Stomach (tissue), 19 donors: Measurements from ENCODE around the gene EGFL7. TPM values are rescaled to one million over a fixed set of nuclear protein-coding genes. Genes with fewer than 3 reads are reported as not detected.

Source experiments
- DNase-seq, 2 donors: peaks; one replicate each; pipeline versions ENCODE4 v3.0.0 to v3.0.0-alpha.2; 2013 to 2019
- H3K27ac ChIP-seq, 5 donors: fragments of 200-600 bp in 4 of 5; sonication (generic) in 4 of 5; one replicate each; pipeline ENCODE4 v1.5.1; 2013 to 2019; ENCODE audit warnings: mild to moderate bottlenecking in 1 of 5, moderate library complexity in 1 of 5
- H3K27me3 ChIP-seq, 3 donors: fragments of 200-600 bp; sonication (generic); one replicate each; pipeline ENCODE4 v1.5.1; 2017 to 2019; ENCODE audit warnings: mixed run types in 1 of 3
- H3K36me3 ChIP-seq, 4 donors: fragments of 200-600 bp; sonication (generic); 1 replicate in 3 of 4; 2 replicates in 1 of 4; pipeline ENCODE4 v1.5.1; 2016 to 2019
- H3K4me1 ChIP-seq, 4 donors: fragments of 200-600 bp; sonication (generic); one replicate each; pipeline ENCODE4 v1.5.1; 2016 to 2019
- H3K4me3 ChIP-seq, 4 donors: fragments of 200-600 bp; sonication (generic) in 3 of 4; one replicate each; pipeline ENCODE4 v1.5.1; 2016 to 2019; ENCODE audit warnings: mild to moderate bottlenecking in 1 of 4
- H3K9me3 ChIP-seq, 4 donors: fragments of 200-600 bp; sonication (generic); one replicate each; pipeline ENCODE4 v1.5.1; 2016 to 2019
- CTCF ChIP-seq, 7 experiments: fragments of 450-650 bp in 4 of 7; fragments of 200-600 bp in 3 of 7; sonication (generic) in 3 of 7; IDR thresholded peaks; one replicate each; pipeline ENCODE4 v1.5.1; 2016 to 2019; ENCODE audit warnings: antibody characterized with exemption in 7 of 7, control low read depth in 2 of 7, mild to moderate bottlenecking in 1 of 7
- EP300 ChIP-seq: sonication (generic); formaldehyde crosslinking; IDR thresholded peaks from one replicate; pipeline ENCODE4 v1.6.1; 2017; ENCODE audit warnings: antibody characterized with exemption
- POLR2A ChIP-seq, 4 donors: fragments of 450-650 bp; IDR thresholded peaks; one replicate each; pipeline ENCODE4 v1.6.1; 2016; ENCODE audit warnings: antibody characterized with exemption in 4 of 4, control low read depth in 2 of 4, mild to moderate bottlenecking in 1 of 4, moderate library complexity in 1 of 4
- POLR2AphosphoS5 ChIP-seq, 3 donors: sonication (generic); formaldehyde crosslinking; IDR thresholded peaks; one replicate each; pipeline ENCODE4 v1.6.1; 2016; ENCODE audit warnings: antibody characterized with exemption in 3 of 3
- WGBS, 5 donors: extraction: QIAGEN DNeasy Blood & Tissue Kit in 3 of 5; methylation state at CpG; one replicate each; pipeline versions ENCODE4 v1.1.5 to v1.1.7; 2013 to 2018; 5-methylcytosine and 5-hydroxymethylcytosine counted together
- intact Hi-C: fragments of 100-400 bp; cut with DNase I; formaldehyde crosslinking; loops from one replicate; pipeline ENCODE4 v1.15.1; 2023; ENCODE audit warnings: low total_unique reads
- long read RNA-seq, 10 donors: transcript quantifications; one replicate each; lab custom pipeline, GENCODE V29; 2026
- polyA plus RNA-seq, 3 donors: library from polyadenylated mRNA; stranded (reverse); fragments of 200-250 nt; gene quantifications; one replicate each; pipeline ENCODE4 v1.2.3, GENCODE V29; 2013
- total RNA-seq, 5 donors: library from RNA; depleted of rRNA; stranded (reverse); fragments of >200 nt; gene quantifications; one replicate each; pipeline versions ENCODE4 v1.1.0 to v1.2.3, GENCODE V29; 2014 to 2016
- donor health status: healthy with polysubstance abuse.
- donor health status: Bipolar disorder and iron deficiency.
- donor health status: healthy.

EGFL7 gene
- total RNA-seq (1,000 to 10,000 TPM in 1 of 5 donors, 10 to 100 TPM in 4; 20.9 to 1,085 (median 42.0) TPM), polyA plus RNA-seq (100 to 1,000 TPM in 1 of 3 donors, 10 to 100 TPM in 2; 44.8 to 113 (median 79.2) TPM)
- long read RNA-seq, donor 1, transcript EGFL7-204 (10 exons, 1,529 nt): major isoform, 6 of 17 reads
- long read RNA-seq, donor 1, partial matches to known transcripts: 8 of 17 reads
- long read RNA-seq, donor 1, other reads (novel, unspliced or antisense): 0 of 17 reads
- long read RNA-seq, donor 2, transcript EGFL7-204 (10 exons, 1,529 nt): major isoform, 10 of 23 reads
- long read RNA-seq, donor 2, partial matches to known transcripts: 10 of 23 reads
- long read RNA-seq, donor 2, other reads (novel, unspliced or antisense): 0 of 23 reads
- long read RNA-seq, donor 3, transcript EGFL7-202 (9 exons, 1,282 nt): major isoform, 7 of 17 reads
- long read RNA-seq, donor 3, partial matches to known transcripts: 6 of 17 reads
- long read RNA-seq, donor 3, other reads (novel, unspliced or antisense): 0 of 17 reads
- long read RNA-seq, donor 4: 0 reads
- long read RNA-seq, donor 5, transcript EGFL7-202 (9 exons, 1,282 nt): major isoform, 13 of 30 reads
- long read RNA-seq, donor 5, transcript EGFL7-204 (10 exons, 1,529 nt): minor isoform, 12 of 30 reads
- long read RNA-seq, donor 5, partial matches to known transcripts: 5 of 30 reads
- long read RNA-seq, donor 5, other reads (novel, unspliced or antisense): 0 of 30 reads
- long read RNA-seq, donor 6, transcript EGFL7-204 (10 exons, 1,529 nt): major isoform, 16 of 201 reads
- long read RNA-seq, donor 6, transcript EGFL7-202 (9 exons, 1,282 nt): minor isoform, 5 of 201 reads
- long read RNA-seq, donor 6, partial matches to known transcripts: 68 of 201 reads
- long read RNA-seq, donor 6, other reads (novel, unspliced or antisense): 111 of 201 reads
- long read RNA-seq, donor 7, transcript EGFL7-204 (10 exons, 1,529 nt): major isoform, 9 of 26 reads
- long read RNA-seq, donor 7, partial matches to known transcripts: 16 of 26 reads
- long read RNA-seq, donor 7, other reads (novel, unspliced or antisense): 0 of 26 reads
- long read RNA-seq, donor 8, partial matches to known transcripts: 13 of 19 reads
- long read RNA-seq, donor 8, other reads (novel, unspliced or antisense): 0 of 19 reads
- long read RNA-seq, donor 9, partial matches to known transcripts: 0 of 6 reads
- long read RNA-seq, donor 9, other reads (novel, unspliced or antisense): 0 of 6 reads
- long read RNA-seq, donor 10, partial matches to known transcripts: 5 of 9 reads
- long read RNA-seq, donor 10, other reads (novel, unspliced or antisense): 0 of 9 reads

- DNase-seq: peak in 1 of 2 donors; percentile 82
- WGBS, 5 donors: 50 to 80% (median 62%) methylated on average over 13 to 38 of the region's 38 CpGs
- Histone ChIP-seq H3K36me3 (no peaks in the 10 kb centered on the region), H3K4me1 (peaks cover 11 to 25% (median 13%) of the 10 kb centered on the region in 4 donors), H3K9me3 (no peaks in the 10 kb centered on the region), H3K27ac (peak within 1 kb of the TSS; percentile 47 to 73 (median 67)), H3K27me3 (peaks cover 0 to 97% (median 66%) of the 10 kb centered on the region in 3 donors), H3K4me3 (peak within 1 kb of the TSS; percentile 45 to 58 (median 48))
- peak; percentile 12 to 84 (median 76) for TF ChIP-seq POLR2AphosphoS5 (IDR thresholded peaks at IDR 0.05)
- TF ChIP-seq POLR2A (IDR thresholded peaks at IDR 0.05): no peak
- intact Hi-C loops: no loop called here
Observed at GRCh38 chr9:136662656-136663581, at the start of gene EGFL7. Gene EGFL7, plus strand, starts transcription at chr9:136662916. Its CDS starts 5,367 bp downstream, at chr9:136668283.

DNA sequence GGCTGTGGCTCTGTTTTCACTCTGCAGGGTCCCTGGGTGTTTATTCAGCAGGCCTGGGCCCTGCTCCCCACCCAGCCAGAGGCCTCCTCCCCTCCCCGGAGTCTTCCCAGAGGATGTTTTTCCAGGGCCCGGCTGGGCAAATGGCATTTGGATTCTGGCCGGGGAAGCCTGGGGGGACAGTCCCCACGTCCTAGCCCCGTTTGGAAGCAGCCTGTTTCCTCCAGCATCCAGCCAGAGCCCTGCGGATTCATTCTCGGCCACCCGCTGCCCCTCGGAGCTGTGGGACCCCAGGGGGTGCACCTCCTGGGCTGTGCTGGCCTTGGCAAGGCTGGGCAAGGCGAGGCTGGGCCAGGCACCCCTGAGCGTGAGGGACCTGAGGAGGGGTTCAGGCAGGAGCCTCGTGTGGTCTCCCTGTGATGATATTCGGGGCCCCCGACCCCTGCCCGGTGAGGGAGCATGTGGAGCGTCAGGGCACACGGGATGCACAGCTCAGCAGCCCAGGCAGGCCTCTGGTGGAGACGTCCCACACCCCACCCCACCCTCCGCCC lies 48.8 kb upstream of the EGFL7 start:
- intact Hi-C loops: no loop called here
- WGBS, 5 donors: 60 to 84% (median 80%) methylated on average over 1 to 19 of the region's 19 CpGs
- H3K9me3 ChIP-seq: no peaks in the 10 kb centered on the region
- H3K27me3 ChIP-seq: no peaks in the 10 kb centered on the region
- no peak for DNase-seq
- H3K4me3 ChIP-seq: no peak overlapping the region
- TF ChIP-seq POLR2AphosphoS5 (IDR thresholded peaks at IDR 0.05) (no peak), CTCF (IDR thresholded peaks at IDR 0.05) (no peak), POLR2A (IDR thresholded peaks at IDR 0.05) (no peak), EP300 (no peak)
- H3K4me1 ChIP-seq: peaks cover 6 to 56% (median 42%) of the 10 kb centered on the region in 4 donors
- no peaks in the 10 kb centered on the region for H3K36me3 ChIP-seq
- H3K27ac ChIP-seq: peak overlapping the region in 4 of 5 donors; percentile 16 to 67 (median 48)

DNA sequence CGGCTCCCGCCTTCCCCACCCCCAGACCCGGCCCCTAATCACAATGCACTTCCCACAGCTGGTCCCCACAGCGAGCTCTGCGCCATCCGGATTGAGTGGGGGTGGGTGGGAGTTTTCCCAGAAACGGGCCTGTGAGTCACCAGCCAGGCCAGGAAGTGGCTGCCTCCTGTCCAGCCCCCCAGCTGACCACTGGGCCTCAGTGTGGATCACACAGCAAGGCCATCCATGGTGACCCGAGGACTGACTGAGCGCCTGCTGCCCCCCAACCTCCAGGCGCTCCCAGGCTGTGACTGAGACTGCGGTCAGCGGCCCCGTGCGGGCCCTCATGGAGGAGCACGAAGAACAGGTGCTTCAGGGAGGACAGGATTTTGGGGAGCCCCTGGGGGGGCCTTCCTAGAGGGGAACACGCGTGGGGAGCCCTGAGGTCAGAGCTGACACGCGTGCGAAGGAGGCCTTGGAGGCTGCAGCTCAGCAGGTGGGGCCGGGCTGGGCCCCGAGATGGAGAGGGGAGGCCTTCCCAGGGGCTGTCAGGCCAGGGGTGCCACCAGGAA lies 48.3 kb upstream of the EGFL7 start:
- no peaks in the 10 kb centered on the region for H3K9me3 ChIP-seq
- H3K4me3 ChIP-seq: no peak overlapping the region
- peaks cover 6 to 62% (median 45%) of the 10 kb centered on the region in 4 donors for H3K4me1 ChIP-seq
- 84 to 95% (median 86%) methylated on average over 6 to 22 of the region's 22 CpGs for WGBS, 5 donors
- no peaks in the 10 kb centered on the region for H3K27me3 ChIP-seq
- H3K27ac ChIP-seq: peak overlapping the region; percentile 16 to 67 (median 61)
- no peaks in the 10 kb centered on the region for H3K36me3 ChIP-seq
- intact Hi-C loops: no loop called here
- TF ChIP-seq EP300 (no peak), POLR2AphosphoS5 (IDR thresholded peaks at IDR 0.05) (peak in 1 of 3 donors; percentile 27), CTCF (IDR thresholded peaks at IDR 0.05) (no peak), POLR2A (IDR thresholded peaks at IDR 0.05) (no peak)
- DNase-seq: peak in 1 of 2 donors; percentile 75
